ENCODE measurements around the gene BRD3OS. TPM values are rescaled to one million over a fixed set of nuclear protein-coding genes. Genes with fewer than 3 reads are reported as not detected.

BRD3OS gene
- total RNA-seq, 1 experiment from 2014 or later = 16.2 TPM

- TF ChIP-seq ZSCAN18 (CRISPR knock-in tag; IDR thresholded peaks at IDR 0.05) = no peak
- no peak for TF ChIP-seq AR (CRISPR knock-in tag; IDR thresholded peaks at IDR 0.05)
These were observed 10.3 kb upstream of the BRD3OS start (continued) for GRCh38 chr9:134014946-134015345.

- DNase-seq (ENCODE audit: low spot score) = no peak
- ATAC-seq = no peak
- CTCF ChIA-PET = interaction anchor here (0.6 to 2.8 kb wide), 12 partner anchors 19 to 785 kb away, joined by 3 to 24 read pairs (median 6); no protein-coding TSS in a partner anchor
- no peaks in the 10 kb centered on the region for H3K27me3 Mint-ChIP-seq (ENCODE audit: low read depth)
- peaks cover 2% of the 10 kb centered on the region for H3K36me3 Mint-ChIP-seq
- peak overlapping the region; percentile 24 for H3K4me3 Mint-ChIP-seq
- peaks cover 10% of the 10 kb centered on the region; the same call in 1 of the 2 replicates for H3K4me1 Mint-ChIP-seq
- TF ChIP-seq RELA (CRISPR knock-in tag; IDR thresholded peaks at IDR 0.05; ENCODE audit: borderline replicate concordance) = no peak
- TF ChIP-seq CTCF (IDR thresholded peaks at IDR 0.05) = no peak
- TF ChIP-seq AR (CRISPR knock-in tag; IDR thresholded peaks at IDR 0.05) = no peak
- TF ChIP-seq USF1 (CRISPR knock-in tag; IDR thresholded peaks at IDR 0.05) = no peak
- TF ChIP-seq OVOL2 (CRISPR knock-in tag; IDR thresholded peaks at IDR 0.05; ENCODE audit: borderline replicate concordance) = no peak
- TF ChIP-seq AFF4 (CRISPR knock-in tag; IDR thresholded peaks at IDR 0.05; ENCODE audit: borderline replicate concordance) = no peak
- TF ChIP-seq NR2C2 (CRISPR knock-in tag; IDR thresholded peaks at IDR 0.05) = no peak
- H3K27ac Mint-ChIP-seq = no peak overlapping the region
- POLR2A ChIA-PET = interaction anchor here (0.5 to 1.1 kb wide), 3 partner anchors 27 to 265 kb away, joined by 3 to 4 read pairs (median 3); no protein-coding TSS in a partner anchor
- H3K9me3 Mint-ChIP-seq = no peaks in the 10 kb centered on the region
These were observed 978 bp upstream of the BRD3OS start for GRCh38 chr9:134024214-134024792.

Data from WTC11 (cell line).